ENCODE data around the gene PGAP3.

Gene PGAP3

GRCh38 chr17:39661744-39662541, 25.9 kb downstream of the PGAP3 start:
- DNase-seq (ENCODE audit: extremely low read depth in 1 of 2, low read depth in 1 of 2), result no peak

GRCh38 chr17:39660397-39661385, 27.2 kb downstream of the PGAP3 start:
- DNase-seq (ENCODE audit: extremely low read depth in 1 of 2, low read depth in 1 of 2), result no peak

- no peak for DNase-seq (ENCODE audit: extremely low read depth in 1 of 2, low read depth in 1 of 2)
Observed at GRCh38 chr17:39660011-39660360, 27.9 kb downstream of the PGAP3 start.

DNA sequence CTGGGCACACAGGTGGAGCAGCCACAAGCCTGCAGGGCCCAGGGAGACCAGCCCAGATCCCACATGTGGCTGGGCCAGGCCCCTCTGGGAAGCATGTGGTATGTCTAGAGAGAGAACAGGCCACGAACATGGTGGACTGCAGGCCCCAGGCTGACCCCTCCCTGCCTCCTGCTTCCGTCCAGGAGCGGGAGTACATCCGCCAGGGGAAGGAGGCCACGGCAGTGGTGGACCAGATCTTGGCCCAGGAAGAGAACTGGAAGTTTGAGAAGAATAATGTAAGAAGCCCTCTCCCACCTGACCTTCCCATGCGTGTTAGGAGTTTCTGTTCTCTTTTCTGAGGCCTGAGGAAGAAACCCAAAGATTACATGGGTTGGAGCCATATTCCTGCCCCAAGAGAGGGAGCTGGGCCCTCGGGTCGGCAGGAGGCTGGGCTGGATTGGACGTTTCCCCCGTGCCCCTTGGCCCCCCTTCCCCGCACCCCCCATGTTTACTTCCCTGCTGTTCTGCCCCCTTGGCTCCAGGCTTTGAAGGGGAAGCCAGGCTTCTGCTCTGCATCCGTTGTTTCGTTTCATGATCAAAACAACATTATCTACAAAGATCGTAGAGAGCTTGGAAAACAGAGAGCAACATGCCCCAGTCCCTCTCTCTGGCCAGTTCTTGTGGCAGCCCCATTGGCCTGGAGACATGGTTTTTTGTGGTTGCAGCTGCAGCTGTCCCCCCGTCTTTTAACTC, 28.4 kb downstream of the PGAP3 start:
- DNase-seq (ENCODE audit: extremely low read depth in 1 of 2, low read depth in 1 of 2), result no peak

- DNase-seq (ENCODE audit: extremely low read depth in 1 of 2, low read depth in 1 of 2), result no peak
Observed at GRCh38 chr17:39658760-39659159, 29.1 kb downstream of the PGAP3 start.

DNA sequence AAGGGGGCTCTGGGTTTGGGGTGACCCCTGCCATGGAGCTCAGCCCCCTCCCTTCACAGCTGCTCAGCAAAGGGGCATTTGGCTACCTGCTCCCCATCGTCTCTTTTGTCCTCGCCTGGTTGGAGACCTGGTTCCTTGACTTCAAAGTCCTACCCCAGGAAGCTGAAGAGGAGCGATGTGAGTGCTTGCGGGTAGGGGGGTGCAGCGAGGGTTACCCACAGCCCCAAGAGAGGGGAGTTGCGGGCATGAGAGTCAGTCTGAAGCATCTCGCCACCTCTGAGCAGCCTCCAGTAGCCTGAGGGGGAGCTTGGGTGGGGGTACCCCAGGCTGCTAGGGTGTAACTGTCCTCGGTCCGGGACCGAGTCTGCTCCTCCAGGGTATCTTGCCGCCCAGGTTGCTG, 29.5 kb downstream of the PGAP3 start:
- DNase-seq (ENCODE audit: extremely low read depth in 1 of 2, low read depth in 1 of 2), result no peak

- no peak for DNase-seq (ENCODE audit: extremely low read depth in 1 of 2, low read depth in 1 of 2)
Observed at GRCh38 chr17:39655105-39655504, 32.8 kb downstream of the PGAP3 start.

- peak; percentile 51 to 66 for DNase-seq (ENCODE audit: extremely low read depth in 1 of 2, low read depth in 1 of 2)
Observed at GRCh38 chr17:39653662-39654331, 34.1 kb downstream of the PGAP3 start.

- DNase-seq (ENCODE audit: extremely low read depth in 1 of 2, low read depth in 1 of 2), result no peak
Observed at GRCh38 chr17:39653316-39653661, 34.6 kb downstream of the PGAP3 start.

GRCh38 chr17:39652587-39653315, 35.1 kb downstream of the PGAP3 start:
- no peak for DNase-seq (ENCODE audit: extremely low read depth in 1 of 2, low read depth in 1 of 2)

- DNase-seq (ENCODE audit: extremely low read depth in 1 of 2, low read depth in 1 of 2), result no peak
Observed at GRCh38 chr17:39651923-39652586, 35.8 kb downstream of the PGAP3 start.

DNA sequence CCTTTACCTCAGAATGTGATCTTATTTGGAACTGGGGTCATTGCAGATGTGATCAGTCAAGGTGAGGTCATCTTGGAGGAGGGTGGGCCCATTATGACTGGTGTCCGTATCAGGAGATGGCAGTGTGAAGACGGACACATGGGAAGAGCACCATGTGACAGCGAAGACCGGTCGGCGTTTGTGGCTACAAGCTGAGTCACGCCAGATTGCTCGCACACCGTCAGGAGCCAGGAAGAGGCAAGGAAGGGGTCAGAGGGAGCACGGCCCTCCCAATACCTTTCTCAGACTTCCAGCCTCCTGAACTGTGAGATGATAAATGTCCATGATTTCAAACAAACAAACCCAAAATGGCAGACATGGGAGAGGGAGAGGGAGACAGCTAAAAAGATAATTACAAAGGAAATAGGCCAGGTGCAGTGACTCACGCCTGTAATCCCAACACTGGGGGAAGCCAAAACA, 37.7 kb downstream of the PGAP3 start:
- no peak for DNase-seq (ENCODE audit: extremely low read depth in 1 of 2, low read depth in 1 of 2)

DNA sequence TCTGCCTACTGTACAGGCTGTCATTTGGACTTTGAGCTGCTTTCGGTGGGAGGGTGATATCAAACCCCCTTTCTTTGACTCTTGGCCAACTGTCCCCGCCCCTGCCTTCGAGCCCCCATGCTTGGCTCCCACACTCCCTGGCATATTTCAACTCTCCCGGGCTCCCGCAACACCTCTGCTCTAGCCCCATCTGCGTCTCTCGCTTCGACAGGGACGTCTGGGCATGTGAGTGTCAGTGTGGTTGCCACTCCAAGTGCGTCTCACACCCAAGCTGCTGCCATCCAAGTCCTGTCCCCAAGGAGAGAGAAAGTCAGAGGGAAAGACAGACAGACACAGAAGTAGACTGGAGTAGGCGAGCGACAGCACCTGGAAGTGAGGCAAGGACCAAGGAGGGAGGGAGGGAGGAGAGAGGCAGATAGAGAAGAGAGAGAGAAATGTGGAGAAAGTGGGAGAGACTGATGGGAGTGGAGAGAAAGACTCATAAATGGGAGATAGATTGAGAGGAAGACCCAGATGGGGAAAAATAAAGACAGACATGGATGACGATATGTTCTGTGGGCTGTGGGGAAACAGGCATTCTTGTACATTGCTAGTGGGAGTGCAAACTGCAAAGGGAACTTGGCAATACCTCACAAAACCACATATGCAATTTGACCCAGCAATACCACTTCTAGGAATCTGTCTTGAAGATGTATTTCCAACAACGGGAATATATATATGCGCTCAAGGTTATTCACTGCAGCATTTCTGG, 39.1 kb downstream of the PGAP3 start:
- DNase-seq (ENCODE audit: extremely low read depth in 1 of 2, low read depth in 1 of 2), result no peak

- no peak for DNase-seq (ENCODE audit: extremely low read depth in 1 of 2, low read depth in 1 of 2)
Observed at GRCh38 chr17:39647256-39647655, 40.6 kb downstream of the PGAP3 start.

- no peak for DNase-seq (ENCODE audit: extremely low read depth in 1 of 2, low read depth in 1 of 2)
Observed at GRCh38 chr17:39643271-39643670, 44.6 kb downstream of the PGAP3 start.

DNA sequence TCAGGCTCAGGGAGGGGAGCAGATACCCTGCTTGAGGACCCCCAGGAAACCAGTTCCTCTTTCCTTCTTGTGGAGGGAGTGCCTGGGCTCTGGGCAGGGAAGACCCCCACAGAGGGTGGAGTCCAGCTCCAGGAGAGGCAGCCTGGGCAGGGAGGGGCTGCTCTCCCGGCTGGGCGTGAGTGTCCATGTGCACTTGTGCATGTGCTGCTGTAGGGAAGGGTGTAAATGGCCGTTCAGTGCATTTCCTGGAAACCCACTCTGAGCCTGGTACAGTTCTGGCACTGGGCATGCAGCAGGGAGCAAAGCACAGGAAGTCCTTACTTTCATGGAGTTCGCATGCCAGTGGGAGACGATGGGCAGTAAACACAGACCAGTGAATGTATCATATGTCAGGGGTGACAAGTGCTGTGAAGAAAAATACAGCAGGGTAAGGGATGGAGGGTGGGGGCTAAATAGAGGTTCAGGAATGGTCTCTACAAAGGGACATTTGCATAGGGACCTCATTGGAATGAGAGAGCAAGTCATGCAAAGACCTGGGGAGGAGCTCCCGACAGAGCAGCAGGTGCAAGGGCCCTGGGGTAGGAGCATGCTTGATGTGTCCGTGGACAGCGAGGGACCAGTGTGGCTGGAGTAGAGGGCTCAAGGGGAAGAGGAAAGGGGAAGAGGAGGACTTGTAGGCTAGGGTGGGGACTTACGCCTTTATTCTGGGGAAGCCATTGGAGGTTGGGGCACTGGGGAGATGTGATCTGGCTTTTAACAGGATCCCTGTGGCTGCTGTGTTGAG, 45.4 kb downstream of the PGAP3 start:
- no peak for DNase-seq (ENCODE audit: extremely low read depth in 1 of 2, low read depth in 1 of 2)

- no peak for DNase-seq (ENCODE audit: extremely low read depth in 1 of 2, low read depth in 1 of 2)
Observed at GRCh38 chr17:39641883-39642282, 46.0 kb downstream of the PGAP3 start.

GRCh38 chr17:39641097-39641496, 46.8 kb downstream of the PGAP3 start:
- DNase-seq (ENCODE audit: extremely low read depth in 1 of 2, low read depth in 1 of 2), result no peak
